Osteocyte (in vitro differentiated cells): ENCODE data around the gene TEX36. TPM values are rescaled to one million over a fixed set of nuclear protein-coding genes. Genes with fewer than 3 reads are reported as not detected.
A peak's percentile ranks its signal among the peaks of the same experiment; 100 is the strongest.

Experiments used
- DNase-seq: peaks from one replicate; pipeline ENCODE4 v3.0.0; 2021; ENCODE audit warnings: mixed read lengths; ENCODE audit not compliant: unreplicated experiment; ENCODE audit errors: extremely low spot score
- H3K27ac Mint-ChIP-seq: one replicate; pipeline ENCODE4 v1.8.0; 2021; ENCODE audit warnings: mild to moderate bottlenecking, mixed read lengths; ENCODE audit not compliant: unreplicated experiment
- H3K27me3 Mint-ChIP-seq: one replicate; pipeline ENCODE4 v1.8.0; 2021; ENCODE audit warnings: mixed read lengths; ENCODE audit not compliant: unreplicated experiment
- H3K36me3 Mint-ChIP-seq: one replicate; pipeline ENCODE4 v1.8.0; 2021; ENCODE audit warnings: mixed read lengths; ENCODE audit not compliant: unreplicated experiment
- H3K4me1 Mint-ChIP-seq: one replicate; pipeline ENCODE4 v1.8.0; 2021; ENCODE audit warnings: mixed read lengths; ENCODE audit not compliant: unreplicated experiment
- H3K4me3 Mint-ChIP-seq: one replicate; pipeline ENCODE4 v1.8.0; 2021; ENCODE audit warnings: mild to moderate bottlenecking, moderate library complexity, mixed read lengths; ENCODE audit not compliant: unreplicated experiment
- H3K9me3 Mint-ChIP-seq: one replicate; pipeline ENCODE4 v1.8.0; 2021; ENCODE audit warnings: mixed read lengths; ENCODE audit not compliant: unreplicated experiment
- CTCF ChIP-seq: fragments of 200-600 bp; sonication (generic); IDR thresholded peaks from 2 replicates; pipeline ENCODE4 v1.5.0; 2021; ENCODE audit warnings: antibody characterized with exemption, mild to moderate bottlenecking, moderate library complexity
- total RNA-seq: library from RNA; stranded (reverse); gene quantifications from 2 replicates; pipeline ENCODE4 v1.2.1, GENCODE V29; 2021

Gene TEX36
- total RNA-seq, 1 donor from 2014 or later = not detected

- no peak for TF ChIP-seq CTCF
- peaks cover 12% of the 10 kb centered on the region for H3K4me1 Mint-ChIP-seq
- H3K36me3 Mint-ChIP-seq = no peaks in the 10 kb centered on the region
- peaks cover 14% of the 10 kb centered on the region for H3K27me3 Mint-ChIP-seq
- no peak overlapping the region for H3K4me3 Mint-ChIP-seq
- no peak for DNase-seq
- no peak overlapping the region for H3K27ac Mint-ChIP-seq
- H3K9me3 Mint-ChIP-seq = peaks cover 9% of the 10 kb centered on the region
Measured at GRCh38 chr10:125708971-125709503, 26.1 kb upstream of the TEX36 start.

- no peak overlapping the region for H3K27ac Mint-ChIP-seq
- no peak overlapping the region for H3K4me3 Mint-ChIP-seq
- TF ChIP-seq CTCF = no peak
- peaks cover 8% of the 10 kb centered on the region for H3K9me3 Mint-ChIP-seq
- H3K4me1 Mint-ChIP-seq = peaks cover 12% of the 10 kb centered on the region
- H3K27me3 Mint-ChIP-seq = peaks cover 7% of the 10 kb centered on the region
- DNase-seq = no peak
- H3K36me3 Mint-ChIP-seq = no peaks in the 10 kb centered on the region
Measured at GRCh38 chr10:125707541-125708468, 24.8 kb upstream of the TEX36 start.

GRCh38 chr10:125700355-125700911, 17.5 kb upstream of the TEX36 start:
- no peak overlapping the region for H3K4me3 Mint-ChIP-seq
- no peak for DNase-seq
- H3K4me1 Mint-ChIP-seq = peaks cover 3% of the 10 kb centered on the region
- H3K27me3 Mint-ChIP-seq = peaks cover 14% of the 10 kb centered on the region
- H3K36me3 Mint-ChIP-seq = no peaks in the 10 kb centered on the region
- peak; percentile 60 for TF ChIP-seq CTCF
- no peaks in the 10 kb centered on the region for H3K9me3 Mint-ChIP-seq
- H3K27ac Mint-ChIP-seq = no peak overlapping the region

- DNase-seq = no peak
- Mint-ChIP-seq H3K4me3 (no peak overlapping the region), H3K27ac (no peak overlapping the region), H3K4me1 (peaks cover 3% of the 10 kb centered on the region), H3K9me3 (no peaks in the 10 kb centered on the region), H3K27me3 (peaks cover 17% of the 10 kb centered on the region), H3K36me3 (no peaks in the 10 kb centered on the region)
- TF ChIP-seq CTCF = no peak
Measured at GRCh38 chr10:125699562-125700143, 16.7 kb upstream of the TEX36 start.
